Measurements from ENCODE around the gene MMUT.
A peak's percentile ranks its signal among the peaks of the same experiment; 100 is the strongest.
"Not testable (repeated sequence)": the region's sequence is repeated elsewhere in the genome, so short reads cannot be mapped to it uniquely, and the experiment has no call there.

The MMUT gene

DNA sequence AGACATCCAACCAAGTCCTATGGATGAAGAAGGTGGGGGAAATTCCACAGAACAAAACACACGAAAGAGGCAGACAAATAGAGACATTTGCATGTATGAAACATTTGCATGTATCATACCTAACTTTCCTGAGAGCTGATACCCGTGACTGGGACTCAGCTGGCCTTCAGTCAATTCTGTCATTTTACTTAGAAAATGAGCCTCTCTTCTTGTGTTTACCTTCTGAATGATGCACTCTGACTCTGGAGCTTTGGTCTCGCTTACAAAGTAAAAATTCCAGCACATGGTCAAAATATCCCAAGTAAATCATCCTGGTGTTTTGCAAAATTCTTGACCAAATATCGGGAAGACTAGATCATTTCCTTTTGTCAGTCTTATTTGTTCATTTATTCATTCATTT is 46.9 kb downstream of the MMUT start:
- DNase-seq: no peak

DNA sequence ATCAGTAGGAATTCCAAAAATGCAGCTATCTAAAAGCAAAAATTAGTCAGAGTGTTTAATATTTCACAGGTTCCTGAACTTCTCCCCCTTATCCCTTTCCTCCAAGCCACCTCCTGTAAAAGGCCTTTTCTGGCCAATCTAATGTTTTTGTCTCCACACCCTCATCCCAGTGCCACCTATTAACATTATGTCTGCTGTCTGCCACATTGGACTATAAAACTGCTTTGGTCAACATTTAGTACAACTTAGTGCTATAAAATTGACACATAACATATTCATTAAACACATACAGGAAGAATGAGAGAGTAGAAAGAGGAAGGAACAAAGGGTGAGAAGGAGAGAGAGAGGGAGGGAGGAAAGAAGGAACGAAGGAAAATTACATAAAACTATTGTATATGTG is 47.7 kb downstream of the MMUT start:
- DNase-seq: no peak

DNA sequence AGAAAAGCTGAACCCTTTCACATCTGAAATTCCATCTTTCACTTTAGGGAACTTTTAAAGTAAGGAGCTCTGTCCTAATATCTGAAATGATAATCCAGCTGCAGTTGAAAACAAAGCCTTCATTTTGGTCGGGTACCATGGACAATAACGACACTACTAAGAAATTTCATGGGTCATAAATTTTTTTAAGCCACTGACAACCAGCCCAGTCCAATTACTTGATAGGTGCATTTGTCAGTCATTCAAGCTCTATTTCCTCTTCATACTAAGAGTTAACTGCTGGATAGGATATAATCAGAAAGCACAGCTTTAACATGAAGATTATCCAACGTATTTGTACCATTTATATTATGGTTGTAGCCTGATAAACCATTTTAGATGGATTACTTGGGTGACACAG is 52.5 kb downstream of the MMUT start:
- no peak for DNase-seq

- DNase-seq: peak; percentile 73
Measured at GRCh38 chr6:49409951-49410542, 53.0 kb downstream of the MMUT start.

DNA sequence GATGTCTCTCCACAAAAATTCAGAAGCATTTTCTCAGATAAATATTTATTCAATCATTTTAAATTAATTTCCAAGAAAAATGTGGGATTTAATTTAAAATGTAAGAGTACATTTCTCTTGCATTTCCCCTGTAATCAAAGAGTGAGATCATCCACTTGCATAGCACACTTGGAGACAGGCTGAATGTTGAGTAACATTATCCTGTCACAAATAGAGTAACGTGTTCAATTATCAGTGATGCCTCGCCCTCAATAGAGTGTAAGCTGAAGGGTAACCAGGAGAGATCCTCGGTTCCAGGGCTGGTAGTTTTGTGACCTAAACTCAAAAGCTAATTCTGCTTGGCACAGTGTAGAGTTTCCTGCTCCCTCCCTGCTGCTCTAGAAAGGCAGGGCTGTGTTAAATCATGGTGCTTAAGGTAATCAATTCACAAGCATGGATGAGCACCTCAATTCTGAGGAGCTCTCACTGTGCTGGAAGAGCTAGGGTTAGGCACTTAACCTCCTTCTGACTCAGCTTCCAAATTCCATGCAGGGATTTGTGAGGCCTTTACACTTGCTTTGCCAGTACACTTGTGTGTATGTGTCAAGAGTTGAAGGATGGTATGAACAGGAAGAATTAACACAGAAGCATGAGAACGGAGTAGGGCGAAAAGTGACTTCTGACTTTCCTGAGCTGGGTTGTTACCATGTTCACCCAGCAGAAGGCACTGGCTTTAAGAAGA is 56.6 kb downstream of the MMUT start:
- no peak for DNase-seq

GRCh38 chr6:49401063-49401462 is 62.0 kb downstream of the MMUT start:
- DNase-seq: no peak

DNA sequence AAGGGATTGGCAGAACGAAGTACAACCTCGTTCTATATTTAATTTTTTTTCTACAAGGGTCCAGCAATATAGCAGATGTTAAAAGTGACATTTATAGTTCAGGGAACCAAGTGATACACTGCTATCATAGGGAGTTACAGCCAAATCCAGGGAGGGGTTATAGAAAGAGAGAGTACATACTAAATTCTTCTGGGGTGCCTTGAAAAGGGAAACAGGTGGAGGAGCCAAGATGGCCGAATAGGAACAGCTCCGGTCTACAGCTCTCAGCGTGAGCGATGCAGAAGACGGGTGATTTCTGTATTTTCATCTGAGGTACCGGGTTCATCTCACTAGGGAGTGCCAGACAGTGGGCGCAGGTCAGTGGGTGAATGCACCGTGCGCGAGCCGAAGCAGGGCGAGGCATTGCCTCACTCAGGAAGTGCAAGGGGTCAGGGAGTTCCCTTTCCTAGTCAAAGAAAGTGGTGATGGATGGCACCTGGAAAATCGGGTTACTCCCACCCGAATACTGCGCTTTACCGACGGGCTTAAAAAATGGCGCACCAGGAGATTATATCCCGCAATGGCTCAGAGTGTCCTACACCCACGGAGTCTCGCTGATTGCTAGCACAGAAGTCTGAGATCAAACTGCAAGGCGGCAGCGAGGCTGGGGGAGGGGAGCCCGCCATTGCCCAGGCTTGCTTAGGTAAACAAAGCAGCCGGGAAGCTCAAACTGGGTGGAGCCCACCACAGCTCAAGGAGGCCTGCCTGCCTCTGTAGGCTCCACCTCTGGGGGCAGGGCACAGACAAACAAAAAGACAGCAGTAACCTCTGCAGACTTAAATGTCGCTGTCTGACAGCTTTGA is 76.2 kb downstream of the MMUT start:
- DNase-seq: not testable (repeated sequence)

DNA sequence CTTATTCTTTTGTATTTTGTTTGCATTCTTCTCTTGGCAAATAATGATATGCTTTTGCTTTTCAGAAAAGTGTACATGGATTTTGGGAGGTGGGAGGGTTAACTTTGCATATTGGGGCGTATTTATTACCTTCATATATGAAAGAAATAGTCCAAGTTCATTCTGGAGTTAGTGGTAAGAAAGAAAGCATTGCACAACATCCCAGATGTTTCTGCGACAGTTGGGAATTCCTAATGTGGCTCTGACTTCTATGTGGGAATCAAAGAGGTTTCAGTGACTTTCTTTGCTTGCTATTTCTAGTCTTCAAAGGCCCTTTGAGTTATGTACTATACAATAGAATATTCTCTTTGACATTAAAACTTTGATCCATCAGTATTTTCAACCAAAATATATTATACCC is 78.1 kb downstream of the MMUT start:
- no peak for DNase-seq

Data from midbrain (tissue), 1 donor.